ENCODE measurements around the gene CYBRD1.

Gene CYBRD1

DNA sequence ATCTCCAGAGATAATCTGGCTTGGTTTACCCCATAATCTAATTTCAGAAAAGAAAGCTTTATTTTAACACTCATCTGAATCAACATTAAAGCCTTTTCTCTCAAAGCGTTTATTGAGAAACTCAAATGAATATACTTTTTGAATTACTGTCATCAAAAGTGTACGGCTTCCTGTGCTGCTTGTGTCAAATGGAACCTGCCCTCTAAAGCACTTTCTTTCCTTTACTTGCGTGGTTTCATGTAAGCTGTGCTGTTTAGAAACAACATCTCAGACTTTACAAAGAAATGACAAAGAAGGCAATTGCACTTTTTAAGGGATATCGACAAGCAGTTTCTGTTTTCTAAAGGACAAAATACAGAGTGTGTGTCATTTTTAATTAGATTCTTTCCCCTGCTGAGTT is 35.1 kb downstream of the CYBRD1 start:
- DNase-seq, result no peak

DNA sequence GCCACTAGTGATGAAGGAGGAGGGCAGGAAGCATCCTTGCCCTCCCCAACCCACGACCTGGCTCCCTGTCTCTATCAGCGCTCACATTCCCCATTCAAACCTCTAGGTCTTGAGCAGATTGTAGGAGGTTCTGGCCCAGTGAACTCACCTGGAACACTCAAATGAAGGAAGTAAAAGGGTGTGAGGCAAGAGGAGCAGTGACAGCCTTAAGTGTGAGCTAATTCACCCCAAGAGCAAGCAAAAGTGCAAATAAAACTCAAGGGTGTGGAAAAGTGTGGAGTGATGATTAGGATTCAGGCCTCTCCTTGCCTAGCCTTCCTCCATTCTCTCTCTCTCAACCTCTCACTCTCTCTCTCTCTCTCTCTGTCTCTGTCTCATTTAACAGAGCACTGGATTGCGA is 41.0 kb downstream of the CYBRD1 start:
- DNase-seq, result no peak

DNA sequence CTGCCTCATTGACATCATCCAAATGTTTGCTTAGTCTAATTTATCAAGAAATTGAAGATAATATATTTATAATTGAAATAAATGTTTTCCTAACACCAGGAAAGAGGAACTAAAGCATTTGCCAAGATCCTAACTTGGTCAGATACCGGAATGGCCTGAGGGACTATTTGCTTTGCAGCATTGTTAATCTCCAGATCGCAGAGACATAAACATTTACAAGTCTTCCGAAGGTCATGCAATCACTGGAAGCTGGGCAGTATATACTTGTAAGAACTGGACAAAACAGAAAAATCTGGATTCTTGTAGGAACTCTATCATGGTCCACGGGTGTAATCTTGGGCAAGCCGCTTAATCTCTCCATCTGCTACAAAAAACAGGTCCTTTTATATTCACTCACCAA is 42.2 kb downstream of the CYBRD1 start:
- DNase-seq, result no peak

DNA sequence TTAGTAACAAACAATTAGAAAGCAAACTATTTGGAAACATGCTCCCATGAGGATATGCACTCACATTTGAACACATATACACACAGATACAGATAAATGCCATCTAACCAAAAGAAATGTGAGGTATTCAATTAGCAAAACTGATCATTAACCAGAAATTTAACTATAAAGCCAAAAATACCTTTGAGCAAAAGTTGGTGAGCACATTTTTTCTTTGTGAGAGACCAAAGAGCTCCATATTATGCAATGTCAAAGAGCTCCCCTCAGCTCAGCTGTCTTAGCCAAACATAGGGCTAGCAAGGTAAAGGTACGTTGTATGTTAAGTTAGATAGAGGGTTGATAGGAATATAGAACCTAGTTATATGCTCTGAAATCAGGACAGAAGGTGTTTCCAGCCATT is 43.8 kb downstream of the CYBRD1 start:
- DNase-seq, result no peak

DNA sequence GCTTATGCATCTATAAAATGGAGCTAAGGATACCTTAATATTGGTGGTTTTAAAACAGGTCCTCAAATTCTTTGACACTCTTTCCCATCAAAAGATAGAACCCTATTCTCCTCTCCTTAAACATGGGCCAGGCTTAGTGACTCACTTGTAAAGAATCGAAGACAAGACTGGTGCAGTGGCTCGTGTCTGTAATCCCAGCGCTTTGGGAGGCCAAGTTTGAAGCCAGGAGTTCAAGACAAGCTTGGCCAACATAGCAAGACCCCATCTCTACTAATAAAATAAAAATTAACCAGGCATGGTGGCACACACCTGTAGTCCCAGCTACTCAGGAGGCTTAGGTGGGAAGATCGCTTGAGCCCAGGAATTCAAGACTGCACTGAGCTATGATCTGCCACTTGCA is 44.5 kb downstream of the CYBRD1 start:
- no peak for DNase-seq

DNA sequence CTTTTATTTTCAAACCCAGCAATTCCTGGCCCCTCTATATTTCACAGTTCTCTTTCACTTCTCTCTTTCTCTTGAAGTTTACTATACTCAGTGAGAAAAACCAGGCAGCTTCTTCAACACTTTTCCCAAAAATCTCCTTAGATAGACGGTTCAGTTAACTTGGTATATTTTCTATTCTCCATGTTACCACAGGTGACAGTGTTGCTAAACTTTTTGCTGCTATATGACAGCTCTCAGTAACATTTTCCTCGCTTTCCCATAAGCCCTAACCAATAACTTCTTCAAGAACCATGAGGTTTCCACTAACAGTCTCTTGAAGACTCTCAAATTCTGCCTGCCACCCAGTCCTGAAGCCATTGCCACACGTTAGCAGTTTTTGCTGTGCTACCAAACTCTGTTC is 45.8 kb downstream of the CYBRD1 start:
- no peak for DNase-seq

DNA sequence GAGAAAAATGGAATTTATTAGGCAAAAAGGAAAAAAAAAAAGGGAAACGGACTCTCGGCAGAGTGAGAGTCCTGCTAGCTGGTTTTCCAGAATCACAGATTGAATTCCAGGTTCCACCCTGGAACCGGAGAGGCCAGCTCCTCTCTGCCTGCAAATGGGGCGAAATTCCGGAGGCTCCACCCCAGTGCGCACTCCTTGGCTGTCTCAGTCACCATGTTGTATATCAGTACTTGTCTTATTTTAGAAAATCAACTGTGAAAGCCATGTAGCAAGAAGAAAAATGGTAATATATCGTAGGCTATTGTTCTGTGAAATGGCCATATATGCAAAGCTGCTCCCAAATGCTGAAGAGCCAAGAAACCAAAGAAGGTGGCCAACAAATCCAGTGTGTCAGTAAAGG is 49.4 kb downstream of the CYBRD1 start:
- no peak for DNase-seq

DNA sequence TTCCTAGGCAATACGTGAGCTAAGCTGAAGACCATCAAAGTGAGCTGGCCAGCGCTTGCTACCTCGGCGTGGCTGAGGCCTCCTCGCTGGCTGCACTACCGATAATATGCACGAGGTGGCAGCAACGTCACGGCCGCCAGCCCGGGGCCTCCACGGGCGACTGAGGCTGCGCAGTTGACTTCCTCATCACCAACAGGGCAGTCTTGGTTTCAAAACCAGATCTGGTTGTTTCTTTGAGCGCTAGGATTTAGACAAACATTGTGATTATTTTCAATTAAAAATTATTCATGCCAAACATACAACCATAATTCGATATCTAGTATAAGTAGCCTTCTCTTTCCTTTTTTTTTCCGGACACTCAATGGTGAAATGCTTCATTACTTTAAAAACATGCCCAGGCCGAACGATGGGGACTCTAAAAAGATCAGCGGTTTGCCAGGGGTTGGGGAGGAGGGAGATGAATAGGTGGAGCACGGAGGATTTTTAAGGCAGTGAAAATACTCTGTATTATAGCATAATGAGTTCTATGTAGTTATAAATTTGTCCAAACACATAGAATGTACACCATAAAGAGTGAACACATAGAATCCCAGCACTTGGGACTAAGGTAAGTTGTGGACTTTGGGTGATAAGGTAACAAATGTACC is 52.0 kb downstream of the CYBRD1 start:
- peak; percentile 70 for DNase-seq

DNA sequence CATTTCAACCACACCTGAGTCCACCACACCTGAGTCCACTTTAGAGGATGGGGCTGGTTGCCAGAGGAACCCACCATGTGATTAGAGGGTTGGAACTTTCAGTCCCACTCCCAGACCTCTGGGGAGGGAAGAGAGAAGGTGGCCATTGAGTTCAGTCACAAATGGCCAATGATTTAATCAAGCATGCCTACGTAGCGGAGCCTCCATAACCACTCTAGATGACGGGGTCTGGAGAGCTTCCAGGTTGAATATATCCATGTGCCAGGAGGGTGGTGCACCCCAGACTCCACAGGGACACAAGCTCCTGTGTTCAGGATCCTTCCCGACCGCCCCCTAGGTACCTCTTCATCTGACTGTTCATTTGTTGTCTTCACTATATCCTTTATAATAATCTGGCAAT is 53.3 kb downstream of the CYBRD1 start:
- no peak for DNase-seq

DNA sequence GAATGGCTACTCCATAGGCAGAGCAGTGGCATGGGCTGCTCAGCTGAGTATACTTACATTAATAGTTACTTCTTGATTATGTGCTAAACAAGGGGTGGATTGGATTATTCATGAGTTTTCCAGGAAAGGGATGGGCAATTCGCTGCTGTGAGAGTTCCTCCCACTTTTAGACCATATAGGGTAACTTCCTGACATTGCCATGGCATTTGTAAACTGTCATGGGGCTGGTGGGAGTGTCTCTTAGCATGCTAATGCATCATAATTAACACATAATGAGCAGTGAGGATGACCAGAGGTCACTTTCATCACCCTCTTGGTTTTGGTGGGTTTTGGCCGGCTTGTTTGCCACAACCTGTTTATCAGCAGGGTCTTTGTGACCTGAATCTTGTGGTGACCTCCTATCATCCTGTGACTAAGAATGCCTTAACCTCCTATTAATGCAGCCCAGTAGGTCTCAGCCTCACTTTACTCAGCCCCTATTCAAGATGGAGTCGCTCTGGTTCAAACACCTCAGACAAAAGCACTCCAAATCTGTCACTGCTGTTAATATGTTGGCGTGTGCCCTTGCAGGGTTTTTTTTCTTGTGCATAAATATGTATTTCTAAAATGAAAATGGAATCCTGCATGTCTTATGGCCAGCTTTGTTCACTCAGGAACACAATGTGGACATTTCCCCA is 56.0 kb downstream of the CYBRD1 start:
- DNase-seq, result no peak

DNA sequence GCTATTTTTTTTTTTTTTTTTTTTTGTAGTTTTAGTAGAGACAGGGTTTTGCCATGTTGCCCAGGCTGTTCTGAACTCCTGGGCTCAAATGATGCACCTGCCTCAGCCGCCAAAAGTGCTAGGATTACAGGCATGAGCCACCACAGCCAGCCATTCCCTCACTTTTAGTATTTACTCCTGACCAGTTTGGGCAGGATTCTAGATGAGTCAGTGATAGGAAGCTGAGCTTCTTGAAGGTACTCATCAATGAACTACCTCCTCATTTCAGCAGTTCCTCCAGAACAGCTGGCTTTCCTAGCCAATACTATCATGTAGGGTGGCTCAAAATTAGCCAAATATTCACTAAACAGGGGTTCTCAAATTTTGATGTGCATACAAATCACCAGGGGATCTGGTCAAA is 57.2 kb downstream of the CYBRD1 start:
- no peak for DNase-seq

DNA sequence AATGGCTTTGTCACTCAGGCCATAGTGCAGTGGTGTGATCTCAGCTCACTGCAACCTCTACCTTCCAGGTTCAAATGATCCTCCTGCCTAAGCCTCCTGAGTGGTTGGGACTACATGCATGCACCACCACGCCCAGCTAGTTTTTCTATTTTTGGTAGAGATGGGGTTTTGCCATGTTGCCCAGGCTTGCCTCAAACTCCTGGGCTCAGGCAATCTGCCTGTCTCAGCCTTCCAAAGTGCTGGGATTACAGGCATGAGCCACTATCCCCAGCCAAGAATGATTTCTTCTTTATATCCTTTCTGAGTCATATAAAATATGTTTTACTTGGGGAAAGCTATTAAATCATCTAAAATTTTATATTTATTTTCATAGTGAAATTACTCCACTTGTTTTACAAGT is 61.3 kb downstream of the CYBRD1 start:
- no peak for DNase-seq

DNA sequence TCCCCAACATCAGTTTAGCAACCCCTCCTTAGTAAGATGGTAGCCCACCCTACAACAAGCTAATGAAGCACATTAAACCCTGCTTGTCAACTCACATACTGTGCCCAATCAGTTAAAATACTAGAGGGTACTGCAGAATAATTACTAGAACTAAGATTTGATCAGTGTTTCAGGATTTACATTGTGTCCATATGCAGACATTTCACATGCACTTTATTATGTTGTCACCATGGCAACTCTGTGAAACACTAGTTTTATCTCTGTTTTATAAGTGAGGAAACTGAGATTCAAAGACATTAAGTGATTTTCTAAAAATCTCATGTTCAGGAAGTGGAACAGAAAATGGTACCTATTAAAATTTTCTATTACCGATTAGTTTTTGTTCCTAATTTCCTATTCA is 61.7 kb downstream of the CYBRD1 start:
- DNase-seq, result no peak

DNA sequence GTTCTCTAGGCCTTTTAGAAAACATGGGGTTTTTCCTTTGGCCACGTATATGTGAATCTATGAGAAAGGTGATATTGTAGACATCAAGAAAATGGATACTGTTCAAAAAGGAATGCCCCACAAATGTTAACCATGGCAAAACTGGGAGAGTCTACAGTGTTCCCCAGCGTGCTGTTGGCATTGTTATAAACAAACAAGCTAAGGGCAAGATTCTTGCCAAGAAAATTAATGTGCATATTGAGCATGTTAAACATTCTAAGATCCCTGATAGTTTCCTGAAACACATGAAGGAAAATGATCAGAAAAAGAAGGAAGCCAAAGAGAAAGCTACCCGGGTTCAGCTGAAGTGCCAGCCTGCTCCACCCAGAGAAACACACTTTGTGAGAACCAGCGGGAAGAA is 64.9 kb downstream of the CYBRD1 start:
- DNase-seq, result no peak

DNA sequence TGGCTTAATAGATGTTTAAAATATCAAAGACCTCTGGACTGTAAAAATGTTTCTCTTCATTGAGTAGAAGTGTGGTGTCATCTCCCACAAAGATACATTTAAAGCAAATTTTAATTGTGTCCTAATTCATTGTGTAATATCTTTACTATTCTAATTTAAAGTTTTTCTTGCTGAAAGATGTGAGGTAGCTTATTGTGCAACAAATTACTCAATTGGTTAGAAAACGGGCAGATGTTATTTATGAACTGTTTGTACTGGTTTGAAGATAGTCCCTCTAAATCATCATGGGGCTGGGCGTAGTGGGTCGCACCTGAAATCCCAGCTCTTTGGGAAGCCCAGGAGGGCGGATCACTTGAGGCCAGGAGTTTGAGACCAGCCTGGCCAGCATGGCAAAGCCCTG is 65.3 kb downstream of the CYBRD1 start:
- DNase-seq, result no peak

DNA sequence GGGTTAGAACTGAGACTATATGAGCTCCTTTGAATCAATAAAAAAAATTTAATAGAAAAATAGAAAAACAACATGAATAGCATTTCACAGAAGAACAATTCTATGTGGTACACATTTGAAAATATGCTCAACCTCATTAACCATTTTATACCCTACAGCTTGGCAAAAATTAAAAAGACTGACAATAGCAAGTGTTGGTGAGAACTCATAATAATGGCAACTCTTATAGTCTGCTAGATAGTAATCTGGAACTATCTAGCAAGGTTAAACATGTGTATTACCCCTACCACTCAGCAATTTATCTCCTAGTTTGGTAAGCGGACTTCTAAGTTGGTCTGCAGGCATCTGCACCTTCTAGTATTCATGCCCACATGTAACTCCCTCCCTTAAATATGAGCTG is 67.8 kb downstream of the CYBRD1 start:
- no peak for DNase-seq

DNA sequence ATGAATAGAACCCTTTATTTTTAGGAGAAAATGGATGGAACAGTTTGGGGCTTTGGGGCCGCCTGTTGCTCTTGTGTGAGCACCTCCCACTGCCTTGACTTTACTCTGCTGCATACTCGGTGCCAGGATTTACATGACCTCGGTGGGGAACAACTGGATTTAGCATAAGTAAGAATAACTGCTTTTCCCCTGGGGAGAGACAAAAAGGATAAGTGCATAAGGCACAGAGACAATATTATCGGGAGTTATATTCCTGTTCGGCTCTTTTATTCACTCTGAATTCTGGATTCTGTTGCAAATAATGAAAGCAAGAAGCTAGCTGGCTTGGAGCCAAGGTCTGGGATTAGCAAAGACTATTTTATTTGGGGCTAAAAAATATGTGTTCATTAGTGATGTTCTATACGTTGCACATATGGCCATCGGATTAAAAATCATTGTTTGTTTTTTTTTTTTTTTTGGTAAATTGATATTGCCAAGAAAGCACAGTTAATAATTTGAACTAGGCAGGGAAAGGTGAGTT is 69.8 kb downstream of the CYBRD1 start:
- no peak for DNase-seq

DNA sequence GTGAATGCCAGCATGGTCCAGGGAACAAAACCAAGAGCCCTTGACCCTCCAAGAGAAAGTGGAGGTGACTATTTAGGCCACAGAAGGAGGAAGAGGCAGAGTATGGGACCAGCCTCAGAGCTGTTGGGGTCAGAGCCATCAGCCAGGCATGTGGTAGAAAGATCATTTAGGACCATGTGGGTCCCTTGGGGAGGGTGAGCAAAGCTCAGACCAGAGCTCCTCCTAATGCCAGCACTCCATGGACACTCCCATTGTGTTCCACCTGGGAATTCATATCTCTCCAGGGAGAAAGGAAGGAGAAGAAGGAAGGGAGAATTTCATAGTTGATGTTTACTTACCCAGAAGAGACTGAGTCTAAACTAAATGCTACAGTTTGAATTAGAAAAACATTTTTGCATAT is 73.2 kb downstream of the CYBRD1 start:
- no peak for DNase-seq

DNA sequence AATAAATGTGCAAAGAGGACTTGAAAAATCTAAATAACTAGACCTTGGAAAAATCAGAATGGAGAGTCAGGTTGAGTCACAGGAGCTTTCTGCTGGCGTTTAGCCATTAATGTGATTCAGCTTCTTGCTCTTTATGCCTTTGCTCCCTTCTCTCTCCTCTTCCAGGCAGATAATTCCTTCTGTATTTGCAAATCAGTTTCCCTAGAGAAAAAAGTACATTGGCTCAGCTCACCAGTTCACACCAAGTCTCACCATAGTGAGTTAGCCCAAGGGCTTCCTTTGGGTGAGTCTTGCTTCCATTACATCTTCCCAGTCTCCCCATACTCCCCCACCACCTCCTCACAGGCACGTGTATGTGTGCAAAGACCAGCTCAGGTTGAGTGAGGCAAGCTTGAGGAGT is 73.6 kb downstream of the CYBRD1 start:
- DNase-seq, result no peak

DNA sequence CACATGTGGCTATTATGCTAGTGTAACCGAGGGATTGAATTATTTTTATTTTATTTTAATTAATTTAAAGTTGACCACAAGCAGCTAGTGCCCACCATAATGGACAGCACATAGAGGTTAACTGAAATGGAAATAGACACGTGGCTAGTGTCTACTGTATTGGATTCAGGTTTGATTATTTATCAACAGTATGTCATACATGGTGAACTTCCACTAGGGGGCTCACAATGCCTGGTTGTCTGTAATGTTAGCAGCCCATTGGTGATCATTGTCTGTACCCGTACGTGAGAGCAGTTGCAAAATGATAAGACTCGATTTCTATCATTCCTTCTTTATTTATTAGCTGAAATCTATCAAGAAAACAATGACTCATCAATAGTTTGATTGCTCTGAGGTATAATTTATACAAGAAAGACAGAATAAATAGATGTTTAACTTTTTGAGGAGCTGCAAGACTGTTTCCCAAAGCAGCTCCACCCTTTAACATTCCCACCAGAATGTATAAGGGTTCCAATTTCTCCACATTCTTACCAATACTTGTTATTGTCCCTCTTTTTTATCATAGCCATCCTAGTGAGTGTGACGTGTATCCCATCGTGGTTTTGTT is 76.5 kb downstream of the CYBRD1 start:
- DNase-seq, result no peak

DNA sequence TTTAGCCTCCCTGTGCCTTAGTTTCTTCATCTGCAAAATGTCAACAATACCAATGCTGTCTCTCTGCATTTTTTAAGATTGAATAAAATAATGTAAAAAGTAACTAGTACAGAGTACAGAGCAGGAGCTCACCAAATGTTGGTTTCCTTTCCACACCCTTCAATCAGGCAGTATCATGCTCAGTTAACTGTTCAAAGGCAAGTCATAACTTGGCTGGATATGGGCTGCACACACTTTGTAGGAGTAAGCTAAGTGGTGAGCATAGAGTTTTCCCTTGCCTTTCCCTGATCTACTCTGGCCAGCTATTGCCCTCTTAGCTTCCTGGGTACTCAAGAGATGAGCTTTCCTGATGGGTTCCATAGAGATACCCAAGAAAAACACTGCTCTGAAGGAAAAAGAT is 77.9 kb downstream of the CYBRD1 start:
- no peak for DNase-seq

DNA sequence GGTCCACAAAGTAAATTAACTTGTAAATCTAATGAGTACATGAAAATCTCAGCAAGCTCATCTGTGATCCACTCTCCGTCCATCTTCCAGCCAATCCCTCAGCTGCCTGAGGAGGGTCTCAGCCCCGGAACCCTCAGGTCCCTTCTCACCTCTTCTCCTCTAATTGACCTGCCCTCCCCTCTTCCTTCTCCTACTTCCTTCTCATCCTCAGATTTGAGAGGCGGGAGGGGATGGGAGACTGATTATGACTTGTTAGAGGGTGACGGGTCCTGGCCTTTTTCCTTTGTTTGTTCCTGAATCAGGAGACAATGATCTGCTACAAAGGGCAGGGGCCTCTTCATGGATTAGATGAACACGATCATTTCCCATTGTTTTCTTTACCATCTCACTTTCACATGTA is 80.1 kb downstream of the CYBRD1 start:
- no peak for DNase-seq

Data from activated CD4-positive, alpha-beta T cell treated with anti-CD3 and anti-CD28 coated beads for 1 hour (primary cell).